IPS-18c (cell line): ENCODE data around the gene SLC7A5.

Experiments used
- H3K4me3 ChIP-seq: 2 replicates; pipeline ENCODE4 v1.7.0; 2013; ENCODE audit warnings: low read depth, mild to moderate bottlenecking, low read length, moderate library complexity; ENCODE audit not compliant: insufficient read depth
- H3K9me3 ChIP-seq: one replicate; pipeline ENCODE4 v1.6.1; 2013; ENCODE audit warnings: mild to moderate bottlenecking, low read length, moderate library complexity; ENCODE audit not compliant: control insufficient read depth, insufficient read depth

The SLC7A5 gene

GRCh38 chr16:87842209-87842869 lies 27.0 kb downstream of the SLC7A5 start:
- Histone ChIP-seq H3K9me3 (no peaks in the 10 kb centered on the region), H3K4me3 (no peak overlapping the region)

GRCh38 chr16:87841340-87842208 lies 27.7 kb downstream of the SLC7A5 start:
- no peak overlapping the region for H3K4me3 ChIP-seq
- H3K9me3 ChIP-seq: no peaks in the 10 kb centered on the region

- H3K4me3 ChIP-seq: no peak overlapping the region
- no peaks in the 10 kb centered on the region for H3K9me3 ChIP-seq
Measured at GRCh38 chr16:87840271-87840978, 28.9 kb downstream of the SLC7A5 start.

- no peak overlapping the region for H3K4me3 ChIP-seq
- H3K9me3 ChIP-seq: no peaks in the 10 kb centered on the region
Measured at GRCh38 chr16:87839542-87840270, 29.6 kb downstream of the SLC7A5 start.

- Histone ChIP-seq H3K4me3 (no peak overlapping the region), H3K9me3 (no peaks in the 10 kb centered on the region)
Measured at GRCh38 chr16:87838643-87839541, 30.4 kb downstream of the SLC7A5 start.

GRCh38 chr16:87837627-87838289 lies 31.5 kb downstream of the SLC7A5 start:
- Histone ChIP-seq H3K9me3 (no peaks in the 10 kb centered on the region), H3K4me3 (no peak overlapping the region)

- H3K4me3 ChIP-seq: no peak overlapping the region
- no peaks in the 10 kb centered on the region for H3K9me3 ChIP-seq
Measured at GRCh38 chr16:87836844-87837581, 32.3 kb downstream of the SLC7A5 start.

GRCh38 chr16:87836346-87836843 lies 32.9 kb downstream of the SLC7A5 start:
- Histone ChIP-seq H3K4me3 (no peak overlapping the region), H3K9me3 (no peaks in the 10 kb centered on the region)

- no peaks in the 10 kb centered on the region for H3K9me3 ChIP-seq
- H3K4me3 ChIP-seq: no peak overlapping the region
Measured at GRCh38 chr16:87835882-87836331, 33.4 kb downstream of the SLC7A5 start.

- Histone ChIP-seq H3K4me3 (no peak overlapping the region), H3K9me3 (no peaks in the 10 kb centered on the region)
Measured at GRCh38 chr16:87834668-87835473, 34.4 kb downstream of the SLC7A5 start.

- no peak overlapping the region for H3K4me3 ChIP-seq
- no peaks in the 10 kb centered on the region for H3K9me3 ChIP-seq
Measured at GRCh38 chr16:87834005-87834667, 35.2 kb downstream of the SLC7A5 start.

GRCh38 chr16:87833548-87833947 lies 35.8 kb downstream of the SLC7A5 start:
- Histone ChIP-seq H3K9me3 (no peaks in the 10 kb centered on the region), H3K4me3 (no peak overlapping the region)

GRCh38 chr16:87832741-87833502 lies 36.4 kb downstream of the SLC7A5 start:
- no peaks in the 10 kb centered on the region for H3K9me3 ChIP-seq
- H3K4me3 ChIP-seq: no peak overlapping the region
